Neural progenitor cell (in vitro differentiated cells): Measurements from ENCODE around the gene B3GAT1. TPM values are rescaled to one million over a fixed set of nuclear protein-coding genes. Genes with fewer than 3 reads are reported as not detected.

Experiments used
- DNase-seq: peaks from one replicate; pipeline ENCODE4 v3.0.0-alpha.2; 2016; ENCODE audit warnings: low spot score
- H2AFZ ChIP-seq: fragments of 200-600 bp; sonication (generic); replicated peaks from 2 replicates; pipeline ENCODE4 v1.6.1; 2016; ENCODE audit warnings: antibody characterized with exemption
- H3F3A ChIP-seq: fragments of 200-600 bp; sonication (generic); 2 replicates; pipeline ENCODE4 v1.6.1; 2016; ENCODE audit warnings: antibody characterized with exemption, low read depth
- H3K27ac ChIP-seq: fragments of 200-600 bp; sonication (generic); 2 replicates; pipeline ENCODE4 v1.5.1; 2016; ENCODE audit warnings: mild to moderate bottlenecking
- H3K27me3 ChIP-seq: fragments of 200-600 bp; sonication (generic); 2 replicates; pipeline ENCODE4 v1.6.1; 2016; ENCODE audit warnings: mild to moderate bottlenecking, moderate library complexity
- H3K36me3 ChIP-seq: fragments of 200-600 bp; sonication (generic); 2 replicates; pipeline ENCODE4 v1.5.1; 2016
- H3K4me1 ChIP-seq: fragments of 200-600 bp; sonication (generic); 2 replicates; pipeline ENCODE4 v1.6.1; 2016; ENCODE audit warnings: mixed run types
- H3K4me2 ChIP-seq: fragments of 200-600 bp; sonication (generic); 2 replicates; pipeline ENCODE4 v1.6.1; 2016
- H3K4me3 ChIP-seq: fragments of 200-600 bp; sonication (generic); 2 replicates; pipeline ENCODE4 v1.5.1; 2016
- H3K79me2 ChIP-seq: fragments of 200-600 bp; sonication (generic); 2 replicates; pipeline ENCODE4 v1.6.1; 2016; ENCODE audit warnings: low read depth
- H3K9ac ChIP-seq: fragments of 200-600 bp; sonication (generic); 2 replicates; pipeline ENCODE4 v1.6.1; 2016
- H3K9me3 ChIP-seq: fragments of 200-600 bp; sonication (generic); 2 replicates; pipeline ENCODE4 v1.5.1; 2016; ENCODE audit warnings: low read depth
- H4K20me1 ChIP-seq: fragments of 200-600 bp; sonication (generic); 2 replicates; pipeline ENCODE4 v1.6.1; 2016; ENCODE audit warnings: low read depth
- H3K27ac Mint-ChIP-seq: 3 replicates; pipeline ENCODE4 v1.8.0; 2021; ENCODE audit warnings: mixed read lengths
- H3K27me3 Mint-ChIP-seq: 2 replicates; pipeline ENCODE4 v1.8.0; 2022; ENCODE audit warnings: low read depth, mild to moderate bottlenecking, inconsistent platforms, moderate library complexity, mixed read lengths; ENCODE audit not compliant: insufficient read depth
- H3K36me3 Mint-ChIP-seq: 3 replicates; pipeline ENCODE4 v1.8.0; 2021; ENCODE audit warnings: mixed read lengths
- H3K4me1 Mint-ChIP-seq: 3 replicates; pipeline ENCODE4 v1.8.0; 2021; ENCODE audit warnings: mixed read lengths
- H3K4me3 Mint-ChIP-seq: 3 replicates; pipeline ENCODE4 v1.8.0; 2021; ENCODE audit warnings: mild to moderate bottlenecking, moderate library complexity, mixed read lengths
- H3K9me3 Mint-ChIP-seq: 3 replicates; pipeline ENCODE4 v1.8.0; 2020; ENCODE audit warnings: mixed read lengths
- CTCF ChIP-seq: fragments of 200-600 bp; sonication (generic); IDR thresholded peaks from 2 replicates; pipeline ENCODE4 v1.5.1; 2017; ENCODE audit warnings: antibody characterized with exemption, mild to moderate bottlenecking
- EZH2 ChIP-seq: fragments of 200-600 bp; sonication (generic); IDR thresholded peaks from 2 replicates; pipeline ENCODE4 v1.6.1; 2017; ENCODE audit warnings: antibody characterized with exemption, mild to moderate bottlenecking, moderate library complexity
- EZH2phosphoT487 ChIP-seq: fragments of 200-600 bp; sonication (generic); IDR thresholded peaks from 2 replicates; pipeline ENCODE4 v1.6.1; 2017; ENCODE audit warnings: antibody characterized with exemption
- total RNA-seq: library from RNA; depleted of rRNA; stranded (reverse); fragments of >200 nt; gene quantifications from 2 replicates; pipeline ENCODE4 v1.2.3, GENCODE V29; 2015; ENCODE audit warnings: low replicate concordance

Gene B3GAT1
- total RNA-seq, 1 donor from 2014 or later: 11.0 TPM

GRCh38 chr11:134337051-134337450, 75.0 kb downstream of the B3GAT1 start:
- H3K4me3 Mint-ChIP-seq: no peak overlapping the region
- Histone ChIP-seq H3K27ac (no peak overlapping the region), H3F3A (peaks cover 6% of the 10 kb centered on the region), H3K79me2 (no peaks in the 10 kb centered on the region), H3K4me2 (no peak overlapping the region), H3K4me1 (no peaks in the 10 kb centered on the region), H3K27me3 (peaks cover 39% of the 10 kb centered on the region), H2AFZ (no peak overlapping the region), H3K4me3 (no peak overlapping the region), H3K9ac (no peak overlapping the region), H3K36me3 (no peaks in the 10 kb centered on the region), H4K20me1 (peaks cover 5% of the 10 kb centered on the region), H3K9me3 (no peaks in the 10 kb centered on the region)
- peaks cover 16% of the 10 kb centered on the region for H3K4me1 Mint-ChIP-seq
- TF ChIP-seq CTCF: no peak
- TF ChIP-seq EZH2: no peak
- TF ChIP-seq EZH2phosphoT487: no peak
- peaks cover 10% of the 10 kb centered on the region for H3K36me3 Mint-ChIP-seq
- H3K27ac Mint-ChIP-seq: no peak overlapping the region
- no peaks in the 10 kb centered on the region for H3K9me3 Mint-ChIP-seq
- peaks cover 14% of the 10 kb centered on the region for H3K27me3 Mint-ChIP-seq
- DNase-seq: no peak

- H3K9me3 ChIP-seq: no peaks in the 10 kb centered on the region
- H3K4me3 ChIP-seq: no peak overlapping the region
- no peaks in the 10 kb centered on the region for H3K79me2 ChIP-seq
- peaks cover 58% of the 10 kb centered on the region for H3K27me3 ChIP-seq
- H4K20me1 ChIP-seq: peaks cover 14% of the 10 kb centered on the region
- H3K27ac Mint-ChIP-seq: no peak overlapping the region
- H3K9me3 Mint-ChIP-seq: peaks cover 4% of the 10 kb centered on the region
- H3K27ac ChIP-seq: no peak overlapping the region
- H3K4me3 Mint-ChIP-seq: no peak overlapping the region
- no peak overlapping the region for H3K4me2 ChIP-seq
- peaks cover 16% of the 10 kb centered on the region for H3F3A ChIP-seq
- H3K9ac ChIP-seq: no peak overlapping the region
- no peak for TF ChIP-seq CTCF
- TF ChIP-seq EZH2: no peak
- no peak for TF ChIP-seq EZH2phosphoT487
- H2AFZ ChIP-seq: no peak overlapping the region
- H3K36me3 Mint-ChIP-seq: peaks cover 10% of the 10 kb centered on the region
- H3K36me3 ChIP-seq: no peaks in the 10 kb centered on the region
- H3K27me3 Mint-ChIP-seq: peaks cover 15% of the 10 kb centered on the region
- no peak for DNase-seq
- H3K4me1 ChIP-seq: peaks cover 8% of the 10 kb centered on the region
- peaks cover 22% of the 10 kb centered on the region for H3K4me1 Mint-ChIP-seq
Observed at GRCh38 chr11:134334796-134335571, 77.1 kb downstream of the B3GAT1 start.

- Mint-ChIP-seq H3K27ac (no peak overlapping the region), H3K27me3 (peaks cover 19% of the 10 kb centered on the region), H3K4me1 (peaks cover 22% of the 10 kb centered on the region), H3K9me3 (peaks cover 6% of the 10 kb centered on the region), H3K36me3 (peaks cover 10% of the 10 kb centered on the region), H3K4me3 (peak overlapping the region; percentile 50)
- H3K27ac ChIP-seq: no peak overlapping the region
- H2AFZ ChIP-seq: no peak overlapping the region
- H3K9me3 ChIP-seq: no peaks in the 10 kb centered on the region
- no peaks in the 10 kb centered on the region for H3K79me2 ChIP-seq
- peaks cover 14% of the 10 kb centered on the region for H4K20me1 ChIP-seq
- peaks cover 68% of the 10 kb centered on the region for H3K27me3 ChIP-seq
- H3K36me3 ChIP-seq: no peaks in the 10 kb centered on the region
- H3K9ac ChIP-seq: no peak overlapping the region
- no peak overlapping the region for H3K4me3 ChIP-seq
- no peak for DNase-seq
- TF ChIP-seq EZH2 (no peak), CTCF (no peak), EZH2phosphoT487 (no peak)
- no peak overlapping the region for H3K4me2 ChIP-seq
- peaks cover 8% of the 10 kb centered on the region for H3K4me1 ChIP-seq
- peaks cover 16% of the 10 kb centered on the region for H3F3A ChIP-seq
Observed at GRCh38 chr11:134333946-134334345, 78.1 kb downstream of the B3GAT1 start.
